ENCODE data around the gene GOLIM4. TPM values are rescaled to one million over a fixed set of nuclear protein-coding genes. Genes with fewer than 3 reads are reported as not detected.

Gene GOLIM4
- total and polyA plus RNA-seq, 3 donors from 2014 or later: 9.5 to 21.6 (median 20.1) TPM

GRCh38 chr3:168068346-168068745, 27.4 kb downstream of the GOLIM4 start:
- intact Hi-C loops (cut with DNase I; ENCODE audit: low total_unique reads): no loop called here
- 87 to 89% methylated on average over 2 of the region's 2 CpGs for WGBS, 2 donors
- no peaks in the 10 kb centered on the region for H3K9me3 ChIP-seq

GRCh38 chr3:168066882-168067281, 28.8 kb downstream of the GOLIM4 start:
- H3K36me3 ChIP-seq (ENCODE audit: low read depth, missing control alignments): no peaks in the 10 kb centered on the region
- H3K9me3 ChIP-seq: no peaks in the 10 kb centered on the region
- no peak overlapping the region for H3K27ac ChIP-seq
- H3K27me3 ChIP-seq: no peaks in the 10 kb centered on the region
- no peaks in the 10 kb centered on the region for H3K4me1 ChIP-seq
- no peak for DNase-seq
- intact Hi-C loops (cut with DNase I; ENCODE audit: low total_unique reads): no loop called here
- no peak overlapping the region for H3K4me3 ChIP-seq
- TF ChIP-seq, protein P1, sequence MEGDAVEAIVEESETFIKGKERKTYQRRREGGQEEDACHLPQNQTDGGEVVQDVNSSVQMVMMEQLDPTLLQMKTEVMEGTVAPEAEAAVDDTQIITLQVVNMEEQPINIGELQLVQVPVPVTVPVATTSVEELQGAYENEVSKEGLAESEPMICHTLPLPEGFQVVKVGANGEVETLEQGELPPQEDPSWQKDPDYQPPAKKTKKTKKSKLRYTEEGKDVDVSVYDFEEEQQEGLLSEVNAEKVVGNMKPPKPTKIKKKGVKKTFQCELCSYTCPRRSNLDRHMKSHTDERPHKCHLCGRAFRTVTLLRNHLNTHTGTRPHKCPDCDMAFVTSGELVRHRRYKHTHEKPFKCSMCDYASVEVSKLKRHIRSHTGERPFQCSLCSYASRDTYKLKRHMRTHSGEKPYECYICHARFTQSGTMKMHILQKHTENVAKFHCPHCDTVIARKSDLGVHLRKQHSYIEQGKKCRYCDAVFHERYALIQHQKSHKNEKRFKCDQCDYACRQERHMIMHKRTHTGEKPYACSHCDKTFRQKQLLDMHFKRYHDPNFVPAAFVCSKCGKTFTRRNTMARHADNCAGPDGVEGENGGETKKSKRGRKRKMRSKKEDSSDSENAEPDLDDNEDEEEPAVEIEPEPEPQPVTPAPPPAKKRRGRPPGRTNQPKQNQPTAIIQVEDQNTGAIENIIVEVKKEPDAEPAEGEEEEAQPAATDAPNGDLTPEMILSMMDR (IDR thresholded peaks at IDR 0.05): no peak
- no peak for TF ChIP-seq POLR2A (IDR thresholded peaks at IDR 0.05)

More at GRCh38 chr3:168068346-168068745, 27.4 kb downstream of the GOLIM4 start:
- Histone ChIP-seq H3K36me3 (ENCODE audit: low read depth, missing control alignments) (no peaks in the 10 kb centered on the region), H3K27ac (no peak overlapping the region), H3K4me3 (no peak overlapping the region), H3K27me3 (no peaks in the 10 kb centered on the region), H3K4me1 (no peaks in the 10 kb centered on the region)
- DNase-seq: no peak
- TF ChIP-seq, protein P1 (IDR thresholded peaks at IDR 0.05): no peak
- TF ChIP-seq POLR2A (IDR thresholded peaks at IDR 0.05): no peak

DNA sequence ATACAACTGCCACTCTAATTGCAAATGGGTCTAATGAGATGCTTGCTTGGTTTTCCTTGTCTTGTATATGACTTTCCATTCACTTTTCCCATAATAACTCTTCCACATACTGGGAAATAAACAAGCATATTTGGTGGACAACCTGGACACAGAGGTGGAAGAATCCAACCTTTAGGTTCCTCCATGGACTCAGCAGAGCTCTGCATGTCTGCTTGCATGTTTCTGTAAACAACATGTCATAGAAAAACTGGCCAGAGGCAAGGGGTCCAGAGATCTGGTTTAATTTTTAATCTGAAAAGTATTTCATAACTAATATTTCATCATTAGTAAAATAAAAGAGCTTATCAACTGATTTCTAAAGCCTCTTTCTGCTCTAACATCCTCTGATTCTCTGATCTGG, 30.2 kb downstream of the GOLIM4 start:
- no peak overlapping the region for H3K27ac ChIP-seq
- no peaks in the 10 kb centered on the region for H3K9me3 ChIP-seq
- intact Hi-C loops (cut with DNase I; ENCODE audit: low total_unique reads): no loop called here
- TF ChIP-seq, protein P1 (IDR thresholded peaks at IDR 0.05): no peak
- no peak for TF ChIP-seq POLR2A (IDR thresholded peaks at IDR 0.05)
- DNase-seq: no peak
- no peaks in the 10 kb centered on the region for H3K4me1 ChIP-seq
- H3K27me3 ChIP-seq: no peaks in the 10 kb centered on the region
- H3K4me3 ChIP-seq: no peak overlapping the region
- no peaks in the 10 kb centered on the region for H3K36me3 ChIP-seq (ENCODE audit: low read depth, missing control alignments)

- H3K9me3 ChIP-seq: no peaks in the 10 kb centered on the region
- no peak overlapping the region for H3K4me3 ChIP-seq
- intact Hi-C loops (cut with DNase I; ENCODE audit: low total_unique reads): no loop called here
- H3K4me1 ChIP-seq: no peaks in the 10 kb centered on the region
- TF ChIP-seq POLR2A (IDR thresholded peaks at IDR 0.05): no peak
- TF ChIP-seq, protein P1 (IDR thresholded peaks at IDR 0.05): no peak
- no peaks in the 10 kb centered on the region for H3K27me3 ChIP-seq
- no peaks in the 10 kb centered on the region for H3K36me3 ChIP-seq (ENCODE audit: low read depth, missing control alignments)
- H3K27ac ChIP-seq: no peak overlapping the region
- no peak for DNase-seq
Measured at GRCh38 chr3:168063122-168063521, 32.6 kb downstream of the GOLIM4 start.

DNA sequence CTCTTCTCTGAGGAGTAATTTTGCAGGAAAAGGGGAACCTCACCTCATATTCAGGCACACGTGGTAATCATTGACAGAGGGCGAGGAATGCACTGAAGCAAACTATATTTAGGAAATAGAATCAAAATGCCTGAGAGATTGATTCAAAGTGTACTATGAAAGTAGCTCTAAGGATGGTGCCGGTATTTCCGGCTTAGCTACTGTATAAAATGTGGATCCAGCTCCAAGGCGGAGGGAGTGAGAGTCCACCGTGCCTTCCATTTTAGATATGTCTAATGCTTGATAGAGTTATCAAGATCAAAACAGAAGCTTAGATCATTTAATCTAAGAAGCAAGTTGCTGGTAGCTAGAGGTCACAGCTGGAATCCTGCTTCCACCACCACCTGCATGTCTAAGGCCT, 33.0 kb downstream of the GOLIM4 start:
- Histone ChIP-seq H3K27me3 (no peaks in the 10 kb centered on the region), H3K4me1 (no peaks in the 10 kb centered on the region), H3K4me3 (no peak overlapping the region), H3K27ac (no peak overlapping the region), H3K36me3 (ENCODE audit: low read depth, missing control alignments) (no peaks in the 10 kb centered on the region), H3K9me3 (no peaks in the 10 kb centered on the region)
- TF ChIP-seq POLR2A (IDR thresholded peaks at IDR 0.05): no peak
- TF ChIP-seq, protein P1 (IDR thresholded peaks at IDR 0.05): no peak
- 79 to 87% methylated on average over 6 of the region's 6 CpGs for WGBS, 2 donors
- no peak for DNase-seq
- intact Hi-C loops (cut with DNase I; ENCODE audit: low total_unique reads): no loop called here

Measured in testis (tissue), 3 donors.